ENCODE data around the gene SCFD2. TPM values are rescaled to one million over a fixed set of nuclear protein-coding genes. Genes with fewer than 3 reads are reported as not detected.
"Not testable (repeated sequence)": the region's sequence is repeated elsewhere in the genome, so short reads cannot be mapped to it uniquely, and the experiment has no call there.

The SCFD2 gene
- total RNA-seq, 1 experiment from 2014 or later: 12.4 TPM

DNA sequence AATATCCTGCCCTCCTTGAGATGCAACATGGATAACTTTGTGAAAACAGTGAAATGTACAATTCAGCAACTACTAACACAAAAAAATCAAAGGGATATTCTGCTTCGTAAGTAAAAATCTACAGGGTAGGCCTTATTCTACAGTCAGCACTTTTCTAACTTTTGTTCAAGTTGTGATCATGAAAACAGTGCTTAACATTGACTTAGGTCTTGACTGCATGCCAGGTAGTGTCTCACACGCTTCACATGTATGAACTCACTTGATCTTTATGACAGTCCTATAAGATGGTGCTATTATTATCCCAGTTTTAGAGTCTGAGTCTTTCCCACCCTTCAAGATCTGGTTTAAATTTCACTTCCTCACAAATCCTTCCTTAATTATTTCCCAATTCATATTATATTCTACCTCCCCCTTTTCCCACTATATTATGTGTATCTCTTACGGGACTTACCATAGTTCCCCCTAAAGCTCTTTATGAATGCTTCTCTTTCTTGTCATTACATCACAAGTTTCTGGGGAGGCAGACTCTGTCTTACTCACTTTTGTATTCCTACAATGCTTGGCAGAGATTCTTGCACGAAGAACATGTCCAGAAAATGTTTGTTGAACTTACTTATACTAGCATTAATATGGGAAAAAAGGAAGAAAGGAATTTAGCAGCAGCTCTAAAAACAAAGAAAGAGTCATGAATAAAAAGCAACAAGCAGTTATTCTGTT lies 179.8 kb downstream of the SCFD2 start:
- Mint-ChIP-seq H3K4me1 (no peaks in the 10 kb centered on the region), H3K36me3 (no peaks in the 10 kb centered on the region), H3K27me3 (ENCODE audit: low read depth) (no peaks in the 10 kb centered on the region), H3K4me3 (no peak overlapping the region), H3K27ac (no peak overlapping the region), H3K9me3 (peaks cover 15% of the 10 kb centered on the region)
- CTCF ChIA-PET: no interaction called here
- POLR2A ChIA-PET: no interaction called here
- ATAC-seq (no peak), DNase-seq (ENCODE audit: low spot score) (no peak)
- no peak for TF ChIP-seq SP1 (CRISPR knock-in tag; conservative IDR thresholded peaks at IDR 0.05)
- no peak for TF ChIP-seq KAT7 (CRISPR knock-in tag; IDR thresholded peaks at IDR 0.05; ENCODE audit: borderline replicate concordance)
- TF ChIP-seq, protein P1, sequence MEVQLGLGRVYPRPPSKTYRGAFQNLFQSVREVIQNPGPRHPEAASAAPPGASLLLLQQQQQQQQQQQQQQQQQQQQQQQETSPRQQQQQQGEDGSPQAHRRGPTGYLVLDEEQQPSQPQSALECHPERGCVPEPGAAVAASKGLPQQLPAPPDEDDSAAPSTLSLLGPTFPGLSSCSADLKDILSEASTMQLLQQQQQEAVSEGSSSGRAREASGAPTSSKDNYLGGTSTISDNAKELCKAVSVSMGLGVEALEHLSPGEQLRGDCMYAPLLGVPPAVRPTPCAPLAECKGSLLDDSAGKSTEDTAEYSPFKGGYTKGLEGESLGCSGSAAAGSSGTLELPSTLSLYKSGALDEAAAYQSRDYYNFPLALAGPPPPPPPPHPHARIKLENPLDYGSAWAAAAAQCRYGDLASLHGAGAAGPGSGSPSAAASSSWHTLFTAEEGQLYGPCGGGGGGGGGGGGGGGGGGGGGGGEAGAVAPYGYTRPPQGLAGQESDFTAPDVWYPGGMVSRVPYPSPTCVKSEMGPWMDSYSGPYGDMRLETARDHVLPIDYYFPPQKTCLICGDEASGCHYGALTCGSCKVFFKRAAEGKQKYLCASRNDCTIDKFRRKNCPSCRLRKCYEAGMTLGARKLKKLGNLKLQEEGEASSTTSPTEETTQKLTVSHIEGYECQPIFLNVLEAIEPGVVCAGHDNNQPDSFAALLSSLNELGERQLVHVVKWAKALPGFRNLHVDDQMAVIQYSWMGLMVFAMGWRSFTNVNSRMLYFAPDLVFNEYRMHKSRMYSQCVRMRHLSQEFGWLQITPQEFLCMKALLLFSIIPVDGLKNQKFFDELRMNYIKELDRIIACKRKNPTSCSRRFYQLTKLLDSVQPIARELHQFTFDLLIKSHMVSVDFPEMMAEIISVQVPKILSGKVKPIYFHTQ (CRISPR knock-in tag; IDR thresholded peaks at IDR 0.05): no peak
- TF ChIP-seq, protein P2, sequence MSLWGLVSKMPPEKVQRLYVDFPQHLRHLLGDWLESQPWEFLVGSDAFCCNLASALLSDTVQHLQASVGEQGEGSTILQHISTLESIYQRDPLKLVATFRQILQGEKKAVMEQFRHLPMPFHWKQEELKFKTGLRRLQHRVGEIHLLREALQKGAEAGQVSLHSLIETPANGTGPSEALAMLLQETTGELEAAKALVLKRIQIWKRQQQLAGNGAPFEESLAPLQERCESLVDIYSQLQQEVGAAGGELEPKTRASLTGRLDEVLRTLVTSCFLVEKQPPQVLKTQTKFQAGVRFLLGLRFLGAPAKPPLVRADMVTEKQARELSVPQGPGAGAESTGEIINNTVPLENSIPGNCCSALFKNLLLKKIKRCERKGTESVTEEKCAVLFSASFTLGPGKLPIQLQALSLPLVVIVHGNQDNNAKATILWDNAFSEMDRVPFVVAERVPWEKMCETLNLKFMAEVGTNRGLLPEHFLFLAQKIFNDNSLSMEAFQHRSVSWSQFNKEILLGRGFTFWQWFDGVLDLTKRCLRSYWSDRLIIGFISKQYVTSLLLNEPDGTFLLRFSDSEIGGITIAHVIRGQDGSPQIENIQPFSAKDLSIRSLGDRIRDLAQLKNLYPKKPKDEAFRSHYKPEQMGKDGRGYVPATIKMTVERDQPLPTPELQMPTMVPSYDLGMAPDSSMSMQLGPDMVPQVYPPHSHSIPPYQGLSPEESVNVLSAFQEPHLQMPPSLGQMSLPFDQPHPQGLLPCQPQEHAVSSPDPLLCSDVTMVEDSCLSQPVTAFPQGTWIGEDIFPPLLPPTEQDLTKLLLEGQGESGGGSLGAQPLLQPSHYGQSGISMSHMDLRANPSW (CRISPR knock-in tag; conservative IDR thresholded peaks at IDR 0.05; ENCODE audit: low read depth): no peak
- TF ChIP-seq, protein P3, sequence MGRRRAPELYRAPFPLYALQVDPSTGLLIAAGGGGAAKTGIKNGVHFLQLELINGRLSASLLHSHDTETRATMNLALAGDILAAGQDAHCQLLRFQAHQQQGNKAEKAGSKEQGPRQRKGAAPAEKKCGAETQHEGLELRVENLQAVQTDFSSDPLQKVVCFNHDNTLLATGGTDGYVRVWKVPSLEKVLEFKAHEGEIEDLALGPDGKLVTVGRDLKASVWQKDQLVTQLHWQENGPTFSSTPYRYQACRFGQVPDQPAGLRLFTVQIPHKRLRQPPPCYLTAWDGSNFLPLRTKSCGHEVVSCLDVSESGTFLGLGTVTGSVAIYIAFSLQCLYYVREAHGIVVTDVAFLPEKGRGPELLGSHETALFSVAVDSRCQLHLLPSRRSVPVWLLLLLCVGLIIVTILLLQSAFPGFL (CRISPR knock-in tag; IDR thresholded peaks at IDR 0.05; ENCODE audit: borderline replicate concordance): no peak

DNA sequence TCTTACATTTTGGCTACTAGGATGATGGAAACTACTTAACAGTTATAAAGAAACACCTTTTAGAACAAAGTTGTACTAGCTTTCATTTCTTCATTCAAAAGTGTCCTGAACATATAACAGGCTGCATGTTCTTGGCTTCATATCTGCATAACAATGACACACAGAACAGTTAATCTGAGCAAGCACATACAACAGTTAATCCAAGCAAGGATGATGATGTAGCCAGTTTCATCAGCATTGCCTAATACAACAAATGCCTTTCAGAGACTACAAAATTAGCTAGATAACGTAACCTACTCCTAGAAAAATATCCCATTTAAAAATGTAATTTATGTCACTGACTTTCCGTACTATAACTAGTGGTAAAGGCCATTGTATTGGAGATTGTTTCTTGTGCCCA lies 182.1 kb downstream of the SCFD2 start:
- Mint-ChIP-seq H3K4me1 (no peaks in the 10 kb centered on the region), H3K9me3 (peaks cover 38% of the 10 kb centered on the region), H3K27me3 (ENCODE audit: low read depth) (no peaks in the 10 kb centered on the region; the same call in 1 of the 2 replicates), H3K27ac (no peak overlapping the region), H3K4me3 (no peak overlapping the region), H3K36me3 (peaks cover 4% of the 10 kb centered on the region; the same call in 1 of the 2 replicates)
- TF ChIP-seq, protein P4, sequence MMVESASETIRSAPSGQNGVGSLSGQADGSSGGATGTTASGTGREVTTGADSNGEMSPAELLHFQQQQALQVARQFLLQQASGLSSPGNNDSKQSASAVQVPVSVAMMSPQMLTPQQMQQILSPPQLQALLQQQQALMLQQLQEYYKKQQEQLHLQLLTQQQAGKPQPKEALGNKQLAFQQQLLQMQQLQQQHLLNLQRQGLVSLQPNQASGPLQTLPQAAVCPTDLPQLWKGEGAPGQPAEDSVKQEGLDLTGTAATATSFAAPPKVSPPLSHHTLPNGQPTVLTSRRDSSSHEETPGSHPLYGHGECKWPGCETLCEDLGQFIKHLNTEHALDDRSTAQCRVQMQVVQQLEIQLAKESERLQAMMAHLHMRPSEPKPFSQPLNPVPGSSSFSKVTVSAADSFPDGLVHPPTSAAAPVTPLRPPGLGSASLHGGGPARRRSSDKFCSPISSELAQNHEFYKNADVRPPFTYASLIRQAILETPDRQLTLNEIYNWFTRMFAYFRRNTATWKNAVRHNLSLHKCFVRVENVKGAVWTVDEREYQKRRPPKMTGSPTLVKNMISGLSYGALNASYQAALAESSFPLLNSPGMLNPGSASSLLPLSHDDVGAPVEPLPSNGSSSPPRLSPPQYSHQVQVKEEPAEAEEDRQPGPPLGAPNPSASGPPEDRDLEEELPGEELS (CRISPR knock-in tag; IDR thresholded peaks at IDR 0.05): no peak
- TF ChIP-seq KAT7 (CRISPR knock-in tag; IDR thresholded peaks at IDR 0.05; ENCODE audit: borderline replicate concordance): no peak
- TF ChIP-seq FOXK1 (CRISPR knock-in tag; IDR thresholded peaks at IDR 0.05): no peak
- no peak for TF ChIP-seq NFYB (CRISPR knock-in tag; conservative IDR thresholded peaks at IDR 0.05; ENCODE audit: low read depth)
- TF ChIP-seq RORB (CRISPR knock-in tag; IDR thresholded peaks at IDR 0.05): no peak
- TF ChIP-seq, protein P5, sequence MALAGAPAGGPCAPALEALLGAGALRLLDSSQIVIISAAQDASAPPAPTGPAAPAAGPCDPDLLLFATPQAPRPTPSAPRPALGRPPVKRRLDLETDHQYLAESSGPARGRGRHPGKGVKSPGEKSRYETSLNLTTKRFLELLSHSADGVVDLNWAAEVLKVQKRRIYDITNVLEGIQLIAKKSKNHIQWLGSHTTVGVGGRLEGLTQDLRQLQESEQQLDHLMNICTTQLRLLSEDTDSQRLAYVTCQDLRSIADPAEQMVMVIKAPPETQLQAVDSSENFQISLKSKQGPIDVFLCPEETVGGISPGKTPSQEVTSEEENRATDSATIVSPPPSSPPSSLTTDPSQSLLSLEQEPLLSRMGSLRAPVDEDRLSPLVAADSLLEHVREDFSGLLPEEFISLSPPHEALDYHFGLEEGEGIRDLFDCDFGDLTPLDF (CRISPR knock-in tag; IDR thresholded peaks at IDR 0.05): no peak
- no peak for TF ChIP-seq PRRX2 (CRISPR knock-in tag; IDR thresholded peaks at IDR 0.05)
- TF ChIP-seq, protein P3 (CRISPR knock-in tag; IDR thresholded peaks at IDR 0.05; ENCODE audit: borderline replicate concordance): no peak
- TF ChIP-seq EMX1 (CRISPR knock-in tag; IDR thresholded peaks at IDR 0.05): no peak
- no peak for TF ChIP-seq TEAD4 (CRISPR knock-in tag; IDR thresholded peaks at IDR 0.05)
- no peak for ATAC-seq
- ChIA-PET CTCF (no interaction called here), POLR2A (interaction anchor here (0.7 kb wide), 1 partner anchor 883 kb away, joined by 3 read pairs; no protein-coding TSS in a partner anchor)
- DNase-seq (ENCODE audit: low spot score): no peak

DNA sequence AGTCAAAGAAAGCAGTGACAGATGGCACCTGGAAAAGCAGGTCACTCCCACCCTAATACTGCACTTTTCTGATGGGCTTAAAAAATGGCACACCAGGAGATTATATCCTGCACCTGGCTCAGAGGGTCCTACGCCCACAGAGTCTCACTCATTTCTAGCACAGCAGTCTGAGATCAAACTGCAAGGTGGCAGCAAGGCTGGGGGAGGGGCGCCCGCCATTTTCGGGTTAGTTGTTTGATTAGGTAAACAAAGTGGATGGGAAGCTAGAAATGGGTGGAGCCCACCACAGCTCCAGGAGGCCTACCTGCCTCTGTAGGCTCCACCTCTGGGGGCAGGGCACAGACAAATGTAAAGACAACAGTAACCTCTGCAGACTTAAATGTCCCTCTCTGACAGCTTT lies 188.1 kb downstream of the SCFD2 start:
- H3K4me1 Mint-ChIP-seq; POLR2A ChIA-PET; DNase-seq (ENCODE audit: low spot score); H3K27ac Mint-ChIP-seq; H3K4me3 Mint-ChIP-seq; ATAC-seq; H3K27me3 Mint-ChIP-seq (ENCODE audit: low read depth); CTCF ChIA-PET: not testable (repeated sequence)
- peaks cover 81% of the 10 kb centered on the region for H3K9me3 Mint-ChIP-seq
- H3K36me3 Mint-ChIP-seq: peaks cover 30% of the 10 kb centered on the region

Data from WTC11 (cell line).